ENCODE results near the gene PRDM15.

GRCh38 chr21:41888749-41889376 is 9.7 kb upstream of the PRDM15 start:
- TF ChIP-seq POLR2A (IDR thresholded peaks at IDR 0.05): no peak
- TF ChIP-seq CTCF (IDR thresholded peaks at IDR 0.05): no peak
